Measurements from ENCODE around the gene CTBP1.
"Not testable (repeated sequence)": the region's sequence is repeated elsewhere in the genome, so short reads cannot be mapped to it uniquely, and the experiment has no call there.

Gene CTBP1

GRCh38 chr4:1238676-1239000 lies 10.3 kb downstream of the CTBP1 start:
- no peak for TF ChIP-seq CTCF (IDR thresholded peaks at IDR 0.05; ENCODE audit: control insufficient read depth, insufficient read depth, low read depth, low read length, missing control alignments)
- no peak overlapping the region for H3K4me3 ChIP-seq (ENCODE audit: control insufficient read depth, low read depth, low read length)
- no peak for DNase-seq (ENCODE audit: low read depth)

- H3K4me3 ChIP-seq (ENCODE audit: control insufficient read depth, low read depth, low read length) = no peak overlapping the region
- TF ChIP-seq CTCF (IDR thresholded peaks at IDR 0.05; ENCODE audit: control insufficient read depth, insufficient read depth, low read depth, low read length, missing control alignments) = no peak
- no peak for DNase-seq (ENCODE audit: low read depth)
These were observed 10.8 kb downstream of the CTBP1 start for GRCh38 chr4:1237981-1238675.

- H3K4me3 ChIP-seq (ENCODE audit: control insufficient read depth, low read depth, low read length); DNase-seq (ENCODE audit: low read depth): not testable (repeated sequence)
These were observed 11.7 kb downstream of the CTBP1 start for GRCh38 chr4:1237261-1237660.

GRCh38 chr4:1236836-1237235 lies 12.1 kb downstream of the CTBP1 start:
- DNase-seq (ENCODE audit: low read depth); H3K4me3 ChIP-seq (ENCODE audit: control insufficient read depth, low read depth, low read length): not testable (repeated sequence)

GRCh38 chr4:1236103-1236641 lies 12.8 kb downstream of the CTBP1 start:
- TF ChIP-seq CTCF (IDR thresholded peaks at IDR 0.05; ENCODE audit: control insufficient read depth, insufficient read depth, low read depth, low read length, missing control alignments) = no peak
- no peak overlapping the region for H3K4me3 ChIP-seq (ENCODE audit: control insufficient read depth, low read depth, low read length)
- no peak for DNase-seq (ENCODE audit: low read depth)

- no peak overlapping the region for H3K4me3 ChIP-seq (ENCODE audit: control insufficient read depth, low read depth, low read length)
- DNase-seq (ENCODE audit: low read depth) = no peak
- TF ChIP-seq CTCF (IDR thresholded peaks at IDR 0.05; ENCODE audit: control insufficient read depth, insufficient read depth, low read depth, low read length, missing control alignments) = no peak
These were observed 13.4 kb downstream of the CTBP1 start for GRCh38 chr4:1235381-1236102.

GRCh38 chr4:1234811-1235292 lies 14.1 kb downstream of the CTBP1 start:
- no peak for TF ChIP-seq CTCF (IDR thresholded peaks at IDR 0.05; ENCODE audit: control insufficient read depth, insufficient read depth, low read depth, low read length, missing control alignments)
- no peak for DNase-seq (ENCODE audit: low read depth)
- H3K4me3 ChIP-seq (ENCODE audit: control insufficient read depth, low read depth, low read length) = no peak overlapping the region
